Neural progenitor cell (in vitro differentiated cells): ENCODE data around the gene ETV6. TPM values are rescaled to one million over a fixed set of nuclear protein-coding genes. Genes with fewer than 3 reads are reported as not detected.

Experiments used
- DNase-seq: peaks from one replicate; pipeline ENCODE4 v3.0.0-alpha.2; 2016; ENCODE audit warnings: low spot score
- H2AFZ ChIP-seq: fragments of 200-600 bp; sonication (generic); replicated peaks from 2 replicates; pipeline ENCODE4 v1.6.1; 2016; ENCODE audit warnings: antibody characterized with exemption
- H3F3A ChIP-seq: fragments of 200-600 bp; sonication (generic); 2 replicates; pipeline ENCODE4 v1.6.1; 2016; ENCODE audit warnings: antibody characterized with exemption, low read depth
- H3K27ac ChIP-seq: fragments of 200-600 bp; sonication (generic); 2 replicates; pipeline ENCODE4 v1.5.1; 2016; ENCODE audit warnings: mild to moderate bottlenecking
- H3K27me3 ChIP-seq: fragments of 200-600 bp; sonication (generic); 2 replicates; pipeline ENCODE4 v1.6.1; 2016; ENCODE audit warnings: mild to moderate bottlenecking, moderate library complexity
- H3K36me3 ChIP-seq: fragments of 200-600 bp; sonication (generic); 2 replicates; pipeline ENCODE4 v1.5.1; 2016
- H3K4me1 ChIP-seq: fragments of 200-600 bp; sonication (generic); 2 replicates; pipeline ENCODE4 v1.6.1; 2016; ENCODE audit warnings: mixed run types
- H3K4me2 ChIP-seq: fragments of 200-600 bp; sonication (generic); 2 replicates; pipeline ENCODE4 v1.6.1; 2016
- H3K4me3 ChIP-seq: fragments of 200-600 bp; sonication (generic); 2 replicates; pipeline ENCODE4 v1.5.1; 2016
- H3K79me2 ChIP-seq: fragments of 200-600 bp; sonication (generic); 2 replicates; pipeline ENCODE4 v1.6.1; 2016; ENCODE audit warnings: low read depth
- H3K9ac ChIP-seq: fragments of 200-600 bp; sonication (generic); 2 replicates; pipeline ENCODE4 v1.6.1; 2016
- H3K9me3 ChIP-seq: fragments of 200-600 bp; sonication (generic); 2 replicates; pipeline ENCODE4 v1.5.1; 2016; ENCODE audit warnings: low read depth
- H4K20me1 ChIP-seq: fragments of 200-600 bp; sonication (generic); 2 replicates; pipeline ENCODE4 v1.6.1; 2016; ENCODE audit warnings: low read depth
- H3K27ac Mint-ChIP-seq: 3 replicates; pipeline ENCODE4 v1.8.0; 2021; ENCODE audit warnings: mixed read lengths
- H3K27me3 Mint-ChIP-seq: 2 replicates; pipeline ENCODE4 v1.8.0; 2022; ENCODE audit warnings: low read depth, mild to moderate bottlenecking, inconsistent platforms, moderate library complexity, mixed read lengths; ENCODE audit not compliant: insufficient read depth
- H3K36me3 Mint-ChIP-seq: 3 replicates; pipeline ENCODE4 v1.8.0; 2021; ENCODE audit warnings: mixed read lengths
- H3K4me1 Mint-ChIP-seq: 3 replicates; pipeline ENCODE4 v1.8.0; 2021; ENCODE audit warnings: mixed read lengths
- H3K4me3 Mint-ChIP-seq: 3 replicates; pipeline ENCODE4 v1.8.0; 2021; ENCODE audit warnings: mild to moderate bottlenecking, moderate library complexity, mixed read lengths
- H3K9me3 Mint-ChIP-seq: 3 replicates; pipeline ENCODE4 v1.8.0; 2020; ENCODE audit warnings: mixed read lengths
- EZH2 ChIP-seq: fragments of 200-600 bp; sonication (generic); IDR thresholded peaks from 2 replicates; pipeline ENCODE4 v1.6.1; 2017; ENCODE audit warnings: antibody characterized with exemption, mild to moderate bottlenecking, moderate library complexity
- EZH2phosphoT487 ChIP-seq: fragments of 200-600 bp; sonication (generic); IDR thresholded peaks from 2 replicates; pipeline ENCODE4 v1.6.1; 2017; ENCODE audit warnings: antibody characterized with exemption
- total RNA-seq: library from RNA; depleted of rRNA; stranded (reverse); fragments of >200 nt; gene quantifications from 2 replicates; pipeline ENCODE4 v1.2.3, GENCODE V29; 2015; ENCODE audit warnings: low replicate concordance
- TF ChIP-seq, protein P1 (sequence below): fragments of 200-600 bp; sonication (generic); IDR thresholded peaks from 2 replicates; pipeline ENCODE4 v1.5.1; 2017; ENCODE audit warnings: antibody characterized with exemption, mild to moderate bottlenecking

ETV6 gene
- total RNA-seq, 1 donor from 2014 or later = 6.2 TPM

DNA sequence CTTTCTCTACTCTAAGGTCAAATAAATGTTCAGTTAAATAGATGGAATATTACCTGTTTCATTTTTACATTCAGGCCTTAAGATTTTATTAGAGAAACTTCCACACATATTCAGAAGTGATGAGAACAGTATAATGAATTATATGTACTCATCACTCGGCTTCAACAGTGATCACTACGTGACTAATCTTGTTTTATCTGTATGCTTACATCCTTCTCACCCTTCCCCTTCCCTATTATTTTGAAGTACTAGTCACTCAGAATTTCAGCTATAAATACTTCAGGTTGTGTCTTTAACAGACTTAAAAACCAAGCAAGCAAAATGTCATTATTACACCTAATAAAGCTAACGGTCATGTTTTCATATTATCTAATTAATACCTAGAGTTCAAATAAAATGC, 34.9 kb downstream of the ETV6 start:
- peaks cover 3% of the 10 kb centered on the region for H3K79me2 ChIP-seq

DNA sequence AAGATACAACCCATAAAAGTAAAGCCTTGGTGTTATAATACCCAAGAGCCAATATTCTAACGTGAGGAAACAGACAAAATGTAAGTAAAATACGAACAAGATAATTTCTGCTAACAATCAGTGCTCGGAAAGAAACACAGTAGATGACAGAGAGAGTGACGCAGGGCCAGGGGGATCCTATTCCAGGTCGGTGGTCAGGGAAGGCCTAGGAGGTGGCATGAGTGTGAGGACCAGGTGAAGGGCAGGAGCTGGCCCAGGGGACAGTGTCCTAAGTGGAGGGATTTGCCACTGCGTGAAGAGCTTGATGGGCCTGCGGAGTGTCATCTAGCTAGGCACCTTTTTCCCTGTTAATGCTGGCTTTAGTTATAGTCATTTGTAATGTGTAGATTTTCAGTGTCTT, 35.3 kb downstream of the ETV6 start:
- Histone ChIP-seq H3K4me3 (no peak overlapping the region), H2AFZ (no peak overlapping the region), H3K4me2 (no peak overlapping the region), H4K20me1 (no peaks in the 10 kb centered on the region), H3K9me3 (no peaks in the 10 kb centered on the region), H3K4me1 (peaks cover 6% of the 10 kb centered on the region), H3K9ac (no peak overlapping the region), H3K79me2 (peaks cover 3% of the 10 kb centered on the region), H3K36me3 (no peaks in the 10 kb centered on the region), H3F3A (no peaks in the 10 kb centered on the region), H3K27ac (no peak overlapping the region), H3K27me3 (no peaks in the 10 kb centered on the region)
- peaks cover 10% of the 10 kb centered on the region for H3K9me3 Mint-ChIP-seq
- H3K27ac Mint-ChIP-seq = no peak overlapping the region
- DNase-seq = no peak
- peaks cover 8% of the 10 kb centered on the region for H3K4me1 Mint-ChIP-seq
- peaks cover 3% of the 10 kb centered on the region for H3K27me3 Mint-ChIP-seq
- TF ChIP-seq, protein P1, sequence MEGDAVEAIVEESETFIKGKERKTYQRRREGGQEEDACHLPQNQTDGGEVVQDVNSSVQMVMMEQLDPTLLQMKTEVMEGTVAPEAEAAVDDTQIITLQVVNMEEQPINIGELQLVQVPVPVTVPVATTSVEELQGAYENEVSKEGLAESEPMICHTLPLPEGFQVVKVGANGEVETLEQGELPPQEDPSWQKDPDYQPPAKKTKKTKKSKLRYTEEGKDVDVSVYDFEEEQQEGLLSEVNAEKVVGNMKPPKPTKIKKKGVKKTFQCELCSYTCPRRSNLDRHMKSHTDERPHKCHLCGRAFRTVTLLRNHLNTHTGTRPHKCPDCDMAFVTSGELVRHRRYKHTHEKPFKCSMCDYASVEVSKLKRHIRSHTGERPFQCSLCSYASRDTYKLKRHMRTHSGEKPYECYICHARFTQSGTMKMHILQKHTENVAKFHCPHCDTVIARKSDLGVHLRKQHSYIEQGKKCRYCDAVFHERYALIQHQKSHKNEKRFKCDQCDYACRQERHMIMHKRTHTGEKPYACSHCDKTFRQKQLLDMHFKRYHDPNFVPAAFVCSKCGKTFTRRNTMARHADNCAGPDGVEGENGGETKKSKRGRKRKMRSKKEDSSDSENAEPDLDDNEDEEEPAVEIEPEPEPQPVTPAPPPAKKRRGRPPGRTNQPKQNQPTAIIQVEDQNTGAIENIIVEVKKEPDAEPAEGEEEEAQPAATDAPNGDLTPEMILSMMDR = no peak
- TF ChIP-seq EZH2phosphoT487 (no peak), EZH2 (no peak)
- H3K36me3 Mint-ChIP-seq = peaks cover 14% of the 10 kb centered on the region
- no peak overlapping the region for H3K4me3 Mint-ChIP-seq

More for the DNA sequence above, 34.9 kb downstream of the ETV6 start:
- peaks cover 8% of the 10 kb centered on the region for H3K4me1 Mint-ChIP-seq
- Histone ChIP-seq H3K36me3 (no peaks in the 10 kb centered on the region), H4K20me1 (no peaks in the 10 kb centered on the region), H3F3A (no peaks in the 10 kb centered on the region), H3K9ac (no peak overlapping the region), H3K4me1 (peaks cover 5% of the 10 kb centered on the region), H3K27ac (no peak overlapping the region), H3K9me3 (no peaks in the 10 kb centered on the region), H3K27me3 (no peaks in the 10 kb centered on the region), H2AFZ (no peak overlapping the region), H3K4me2 (no peak overlapping the region), H3K4me3 (no peak overlapping the region)
- no peak for TF ChIP-seq EZH2phosphoT487
- TF ChIP-seq EZH2 = no peak
- TF ChIP-seq, protein P1 = no peak
- no peak overlapping the region for H3K4me3 Mint-ChIP-seq
- peaks cover 3% of the 10 kb centered on the region for H3K27me3 Mint-ChIP-seq
- H3K9me3 Mint-ChIP-seq = peaks cover 9% of the 10 kb centered on the region
- no peak overlapping the region for H3K27ac Mint-ChIP-seq
- peaks cover 14% of the 10 kb centered on the region for H3K36me3 Mint-ChIP-seq
- no peak for DNase-seq

- no peak overlapping the region for H2AFZ ChIP-seq
- H3K36me3 ChIP-seq = no peaks in the 10 kb centered on the region
- no peaks in the 10 kb centered on the region for H3F3A ChIP-seq
- TF ChIP-seq EZH2phosphoT487 (no peak), EZH2 (no peak)
- TF ChIP-seq, protein P1 = no peak
- H3K9me3 ChIP-seq = no peaks in the 10 kb centered on the region
- no peak overlapping the region for H3K4me3 ChIP-seq
- Mint-ChIP-seq H3K27ac (no peak overlapping the region), H3K4me3 (no peak overlapping the region), H3K4me1 (peaks cover 8% of the 10 kb centered on the region), H3K27me3 (peaks cover 3% of the 10 kb centered on the region), H3K36me3 (peaks cover 20% of the 10 kb centered on the region), H3K9me3 (peaks cover 15% of the 10 kb centered on the region)
- H3K4me1 ChIP-seq = peaks cover 6% of the 10 kb centered on the region
- H3K27me3 ChIP-seq = no peaks in the 10 kb centered on the region
- DNase-seq = no peak
- peaks cover 3% of the 10 kb centered on the region for H3K79me2 ChIP-seq
- H3K9ac ChIP-seq = no peak overlapping the region
- H4K20me1 ChIP-seq = no peaks in the 10 kb centered on the region
- no peak overlapping the region for H3K4me2 ChIP-seq
- H3K27ac ChIP-seq = no peak overlapping the region
Measured at GRCh38 chr12:11685316-11685715, 35.8 kb downstream of the ETV6 start.
